GM18867 (cell line): Measurements from ENCODE around the gene FAM53B.
A peak's percentile ranks its signal among the peaks of the same experiment; 100 is the strongest.
"Not testable (repeated sequence)": the region's sequence is repeated elsewhere in the genome, so short reads cannot be mapped to it uniquely, and the experiment has no call there.

ENCODE experiments used
- ATAC-seq: cut with Tn5 transposase; IDR thresholded peaks from one replicate; pipeline ENCODE4 v1.9.1; 2021; ENCODE audit warnings: mild to moderate bottlenecking, moderate library complexity; ENCODE audit not compliant: unreplicated experiment

Gene FAM53B

GRCh38 chr10:124618470-124619073 lies 125.6 kb downstream of the FAM53B start:
- no peak for ATAC-seq

- no peak for ATAC-seq
Measured at GRCh38 chr10:124616836-124617130, 127.4 kb downstream of the FAM53B start.

GRCh38 chr10:124616040-124616835 lies 127.9 kb downstream of the FAM53B start:
- ATAC-seq = no peak

- no peak for ATAC-seq
Measured at GRCh38 chr10:124615259-124615658, 128.9 kb downstream of the FAM53B start.

- ATAC-seq = peak; percentile 44
Measured at GRCh38 chr10:124614003-124614659, 130.0 kb downstream of the FAM53B start.

- no peak for ATAC-seq
Measured at GRCh38 chr10:124612611-124613498, 131.3 kb downstream of the FAM53B start.

GRCh38 chr10:124611738-124612137 lies 132.4 kb downstream of the FAM53B start:
- no peak for ATAC-seq

GRCh38 chr10:124610851-124611250 lies 133.3 kb downstream of the FAM53B start:
- ATAC-seq = not testable (repeated sequence)

- ATAC-seq = not testable (repeated sequence)
Measured at GRCh38 chr10:124610186-124610585, 134.0 kb downstream of the FAM53B start.

- ATAC-seq = no peak
Measured at GRCh38 chr10:124609698-124610097, 134.5 kb downstream of the FAM53B start.

GRCh38 chr10:124608093-124608721 lies 136.0 kb downstream of the FAM53B start:
- no peak for ATAC-seq

- no peak for ATAC-seq
Measured at GRCh38 chr10:124607693-124608092, 136.5 kb downstream of the FAM53B start.

- ATAC-seq = no peak
Measured at GRCh38 chr10:124606822-124607221, 137.4 kb downstream of the FAM53B start.

GRCh38 chr10:124605856-124606812 lies 138.0 kb downstream of the FAM53B start:
- ATAC-seq = no peak

- ATAC-seq = no peak
Measured at GRCh38 chr10:124605481-124605855, 138.7 kb downstream of the FAM53B start.

- no peak for ATAC-seq
Measured at GRCh38 chr10:124605001-124605370, 139.2 kb downstream of the FAM53B start.

GRCh38 chr10:124604214-124605000 lies 139.8 kb downstream of the FAM53B start:
- no peak for ATAC-seq

GRCh38 chr10:124603376-124604213 lies 140.6 kb downstream of the FAM53B start:
- no peak for ATAC-seq
